ENCODE results near the gene MEIS3.
"Not testable (repeated sequence)": the region's sequence is repeated elsewhere in the genome, so short reads cannot be mapped to it uniquely, and the experiment has no call there.

MEIS3 gene

DNA sequence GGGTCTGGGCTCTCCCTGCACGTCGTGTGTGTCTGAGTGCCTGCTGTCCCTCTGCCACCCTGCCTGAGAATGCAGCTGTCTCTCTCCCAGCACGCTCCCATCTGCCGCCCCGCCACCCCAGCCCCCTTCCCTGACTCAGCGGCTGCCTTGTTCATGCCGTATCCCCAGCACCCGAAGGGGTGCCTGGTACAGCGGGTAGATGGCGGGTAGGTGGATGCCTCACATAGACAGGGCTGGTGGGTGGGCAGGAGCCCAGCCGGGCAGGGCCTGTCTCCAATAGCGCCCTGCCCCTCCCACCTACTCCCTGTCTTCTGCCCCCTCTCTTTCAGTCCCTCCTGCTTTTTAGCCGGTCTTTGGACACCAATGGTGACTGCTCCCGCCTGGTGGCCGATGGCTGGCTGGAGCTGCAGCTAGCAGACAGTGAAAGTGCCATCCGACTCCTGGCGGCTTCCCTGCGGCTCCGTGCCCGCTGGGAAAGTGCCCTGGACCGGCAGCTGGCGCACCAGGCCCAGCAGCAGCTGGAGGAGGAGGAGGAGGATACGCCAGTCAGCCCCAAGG is 39.9 kb downstream of the MEIS3 start:
- peaks cover 19% of the 10 kb centered on the region for H3K36me3 Mint-ChIP-seq

DNA sequence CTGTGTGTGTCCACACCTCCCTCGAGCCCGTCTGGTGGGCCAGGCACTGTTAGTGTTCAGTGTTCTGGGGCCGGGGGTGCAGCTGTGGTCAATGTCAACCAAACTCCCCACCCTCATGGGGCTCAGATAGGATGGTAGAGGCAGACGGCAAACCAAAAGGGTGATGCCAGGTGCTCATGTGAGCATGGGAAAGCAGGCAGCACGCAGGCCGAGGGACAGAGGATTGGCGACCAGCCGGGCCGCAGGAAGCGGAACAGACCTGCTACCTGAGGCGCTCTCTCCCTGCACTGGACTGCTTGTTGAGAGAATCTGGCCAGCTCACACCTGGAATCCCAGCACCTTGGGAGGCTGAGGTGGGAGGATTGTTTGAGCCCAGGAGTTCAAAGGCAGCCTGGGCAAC is 41.1 kb downstream of the MEIS3 start:
- Mint-ChIP-seq H3K4me3 (no peak overlapping the region), H3K27me3 (no peaks in the 10 kb centered on the region), H3K27ac (no peak overlapping the region), H3K36me3 (peaks cover 19% of the 10 kb centered on the region), H3K9me3 (no peaks in the 10 kb centered on the region), H3K4me1 (peaks cover 24% of the 10 kb centered on the region)
- no peak for DNase-seq
- CTCF ChIA-PET: interaction anchor here (1.0 kb wide), 1 partner anchor 13 kb away, joined by 3 read pairs; no protein-coding TSS in a partner anchor

More for the DNA sequence above, 39.9 kb downstream of the MEIS3 start:
- no peak overlapping the region for H3K4me3 Mint-ChIP-seq
- no peaks in the 10 kb centered on the region for H3K27me3 Mint-ChIP-seq
- CTCF ChIA-PET: interaction anchor here (1.3 kb wide), 1 partner anchor 49 kb away, joined by 3 read pairs; no protein-coding TSS in a partner anchor
- no peak for DNase-seq
- no peaks in the 10 kb centered on the region for H3K9me3 Mint-ChIP-seq
- no peak overlapping the region for H3K27ac Mint-ChIP-seq
- peaks cover 28% of the 10 kb centered on the region for H3K4me1 Mint-ChIP-seq

DNA sequence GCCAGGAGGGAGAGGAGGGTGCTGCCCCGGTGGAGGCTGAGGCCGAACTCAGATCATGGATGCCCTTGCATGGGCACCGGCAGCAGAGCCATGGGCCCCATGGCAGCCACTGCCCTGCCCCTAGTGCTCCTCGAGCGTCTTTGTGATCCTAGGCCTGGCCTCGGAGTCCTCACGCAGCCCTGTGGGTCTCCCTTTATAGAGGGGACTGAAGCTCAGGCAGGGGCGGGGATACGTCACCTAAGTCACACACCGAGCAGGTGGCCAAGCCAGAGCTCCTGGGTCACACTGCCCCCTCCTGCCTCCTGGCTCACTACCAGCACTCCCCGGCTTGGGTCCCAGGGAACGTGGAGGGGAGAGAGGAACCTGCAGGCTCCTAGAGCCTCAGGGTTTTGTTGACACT is 41.5 kb downstream of the MEIS3 start:
- Mint-ChIP-seq H3K27me3 (no peaks in the 10 kb centered on the region), H3K4me1 (peaks cover 21% of the 10 kb centered on the region), H3K9me3 (no peaks in the 10 kb centered on the region), H3K27ac (no peak overlapping the region), H3K36me3 (peaks cover 19% of the 10 kb centered on the region), H3K4me3 (no peak overlapping the region)
- no peak for DNase-seq
- CTCF ChIA-PET: interaction anchor here (1.0 kb wide), 1 partner anchor 13 kb away, joined by 3 read pairs; no protein-coding TSS in a partner anchor

DNA sequence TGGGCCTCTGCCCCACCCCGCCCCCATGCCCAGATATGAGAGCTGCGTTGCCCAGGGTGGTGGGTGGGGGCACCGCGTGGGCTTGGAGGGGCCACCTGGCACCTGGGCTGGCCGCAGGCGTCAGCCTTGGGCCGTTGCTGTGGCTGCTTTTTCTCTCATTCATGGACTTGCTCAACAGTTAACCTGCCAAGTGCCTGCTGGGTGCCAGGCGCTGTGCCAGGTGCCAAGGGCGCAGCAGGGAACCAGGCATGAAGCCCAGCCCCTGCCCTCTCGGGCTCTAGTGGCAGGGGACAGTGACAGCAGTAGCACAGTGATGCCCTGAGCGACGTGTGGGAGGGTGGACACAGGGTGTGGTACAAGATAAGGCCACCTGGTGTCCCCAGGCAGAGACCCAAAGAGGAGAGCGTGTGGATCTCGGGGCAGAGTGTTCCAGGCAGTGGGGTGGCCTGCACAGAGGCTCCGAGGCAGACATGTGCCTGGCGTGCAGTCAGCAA is 42.1 kb downstream of the MEIS3 start:
- no peak overlapping the region for H3K4me3 Mint-ChIP-seq
- H3K36me3 Mint-ChIP-seq: peaks cover 19% of the 10 kb centered on the region
- no peaks in the 10 kb centered on the region for H3K27me3 Mint-ChIP-seq
- CTCF ChIA-PET: interaction anchor here (1.0 kb wide), 1 partner anchor 14 kb away, joined by 3 read pairs; no protein-coding TSS in a partner anchor
- H3K4me1 Mint-ChIP-seq: peaks cover 20% of the 10 kb centered on the region
- H3K9me3 Mint-ChIP-seq: no peaks in the 10 kb centered on the region
- no peak overlapping the region for H3K27ac Mint-ChIP-seq
- no peak for DNase-seq

DNA sequence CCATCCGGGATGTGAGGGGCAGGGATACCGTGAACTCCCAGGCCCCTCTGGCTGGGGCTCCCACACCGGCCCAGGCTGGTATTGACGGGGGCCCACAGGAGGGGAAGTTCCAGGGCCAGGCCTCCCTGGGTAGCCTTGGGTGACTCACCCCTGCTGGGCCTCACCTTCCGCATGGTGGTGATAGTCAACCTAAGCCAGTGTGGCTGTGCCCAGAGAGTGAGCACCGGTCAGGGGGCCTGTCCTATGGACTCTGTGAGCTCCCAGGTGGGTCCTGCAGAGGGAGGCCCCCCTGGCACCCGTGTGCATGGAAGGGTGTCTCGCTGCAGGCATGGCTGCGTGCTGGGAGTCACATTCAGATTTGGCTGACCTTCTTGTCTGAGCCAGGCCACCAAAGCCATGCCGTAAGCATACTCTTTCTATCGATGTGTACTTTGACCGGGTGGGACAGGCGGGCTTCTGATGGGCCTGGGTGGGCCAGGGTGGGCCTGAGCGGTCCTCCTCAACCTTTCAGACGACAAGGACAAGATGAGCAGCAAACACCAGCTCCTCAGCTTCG is 42.7 kb downstream of the MEIS3 start:
- CTCF ChIA-PET: no interaction called here
- no peak for DNase-seq
- peaks cover 17% of the 10 kb centered on the region for H3K36me3 Mint-ChIP-seq

DNA sequence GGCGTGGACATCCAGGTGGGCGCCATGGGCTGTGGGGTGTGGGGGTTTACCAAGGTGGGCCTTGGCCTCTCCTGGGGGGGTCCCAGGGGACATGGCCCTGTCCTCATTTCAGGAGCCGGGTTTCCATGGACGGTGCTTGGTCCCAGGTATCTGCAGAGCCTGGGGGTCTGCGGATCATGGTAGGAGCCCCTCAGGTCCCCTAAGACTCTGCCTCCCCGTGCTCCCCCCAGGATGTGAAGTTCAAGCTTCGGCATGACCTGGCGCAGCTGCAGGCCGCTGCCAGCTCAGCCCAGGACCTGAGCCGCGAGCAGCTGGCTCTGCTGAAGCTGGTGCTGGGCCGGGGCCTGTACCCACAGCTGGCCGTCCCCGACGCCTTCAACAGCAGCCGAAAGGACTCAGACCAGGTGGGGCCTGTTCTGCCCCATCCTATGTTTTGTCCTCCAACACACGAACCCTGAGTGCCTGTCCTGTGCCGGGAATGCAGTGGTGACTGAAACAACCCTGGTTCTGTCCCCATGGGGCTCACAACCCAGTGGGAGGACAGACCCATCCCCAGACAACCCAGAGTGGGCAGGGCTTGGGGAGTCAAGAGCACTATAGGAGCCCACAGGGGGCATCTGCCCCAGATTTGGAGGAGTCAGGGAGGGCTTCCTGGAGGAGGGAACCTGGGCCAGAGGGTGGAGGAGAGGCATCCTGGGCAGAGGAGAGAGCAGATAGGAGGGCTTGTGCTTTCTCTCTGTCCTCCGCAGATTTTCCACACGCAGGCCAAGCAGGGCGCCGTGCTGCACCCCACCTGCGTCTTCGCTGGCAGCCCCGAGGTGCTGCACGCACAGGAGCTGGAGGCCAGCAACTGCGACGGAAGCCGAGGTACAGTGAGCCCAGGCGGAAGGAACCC is 43.4 kb downstream of the MEIS3 start:
- peaks cover 12% of the 10 kb centered on the region for H3K36me3 Mint-ChIP-seq
- H3K27me3 Mint-ChIP-seq: no peaks in the 10 kb centered on the region
- H3K9me3 Mint-ChIP-seq: no peaks in the 10 kb centered on the region
- no peak overlapping the region for H3K27ac Mint-ChIP-seq
- H3K4me1 Mint-ChIP-seq: peaks cover 8% of the 10 kb centered on the region
- CTCF ChIA-PET: no interaction called here
- DNase-seq: no peak
- no peak overlapping the region for H3K4me3 Mint-ChIP-seq

More for the DNA sequence above, 42.7 kb downstream of the MEIS3 start:
- no peaks in the 10 kb centered on the region for H3K27me3 Mint-ChIP-seq
- no peak overlapping the region for H3K27ac Mint-ChIP-seq
- H3K4me3 Mint-ChIP-seq: no peak overlapping the region
- peaks cover 14% of the 10 kb centered on the region for H3K4me1 Mint-ChIP-seq
- H3K9me3 Mint-ChIP-seq: no peaks in the 10 kb centered on the region

DNA sequence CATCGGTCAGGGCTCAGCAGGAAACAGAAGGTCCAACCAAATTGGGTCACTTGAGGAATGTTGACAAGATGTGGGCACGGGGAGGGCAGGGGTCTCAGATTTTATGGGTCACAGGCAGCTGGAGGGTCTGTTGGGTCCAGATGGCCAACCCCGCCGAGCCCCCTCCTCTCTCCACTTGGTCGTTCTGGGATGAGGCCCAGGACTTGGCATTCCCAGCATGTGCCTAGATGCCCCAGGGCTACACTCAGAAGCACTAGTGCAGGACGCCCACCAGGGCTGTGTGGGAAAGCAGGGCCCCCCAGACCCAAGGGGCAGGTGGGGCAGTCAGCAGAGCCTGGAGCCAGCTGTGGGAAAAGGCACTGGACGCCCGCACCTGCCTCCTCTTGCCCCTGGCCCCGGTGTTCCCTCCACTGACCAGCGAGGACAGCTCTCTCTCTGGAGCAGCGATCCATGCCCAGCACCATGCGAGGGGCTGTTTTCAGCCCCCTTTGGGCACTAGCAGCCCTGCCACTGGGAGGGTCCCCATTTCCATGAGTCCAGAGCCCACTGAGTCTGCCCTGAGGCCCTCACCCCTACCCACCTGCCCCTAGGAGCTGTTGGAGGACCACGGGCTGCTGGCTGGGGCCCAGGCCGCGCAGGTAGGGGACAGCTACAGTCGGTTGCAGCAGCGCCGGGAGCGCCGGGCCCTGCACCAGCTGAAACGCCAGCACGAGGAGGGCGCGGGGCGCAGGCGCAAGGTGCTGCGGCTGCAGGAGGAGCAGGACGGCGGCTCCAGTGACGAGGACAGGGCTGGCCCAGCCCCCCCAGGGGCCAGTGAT is 44.2 kb downstream of the MEIS3 start:
- CTCF ChIA-PET: interaction anchor here (1.8 kb wide), 1 partner anchor 16 kb away, joined by 6 read pairs; no protein-coding TSS in a partner anchor
- Mint-ChIP-seq H3K27ac (no peak overlapping the region), H3K4me3 (no peak overlapping the region), H3K4me1 (peaks cover 2% of the 10 kb centered on the region), H3K9me3 (no peaks in the 10 kb centered on the region), H3K36me3 (peaks cover 5% of the 10 kb centered on the region), H3K27me3 (no peaks in the 10 kb centered on the region)
- DNase-seq: no peak

DNA sequence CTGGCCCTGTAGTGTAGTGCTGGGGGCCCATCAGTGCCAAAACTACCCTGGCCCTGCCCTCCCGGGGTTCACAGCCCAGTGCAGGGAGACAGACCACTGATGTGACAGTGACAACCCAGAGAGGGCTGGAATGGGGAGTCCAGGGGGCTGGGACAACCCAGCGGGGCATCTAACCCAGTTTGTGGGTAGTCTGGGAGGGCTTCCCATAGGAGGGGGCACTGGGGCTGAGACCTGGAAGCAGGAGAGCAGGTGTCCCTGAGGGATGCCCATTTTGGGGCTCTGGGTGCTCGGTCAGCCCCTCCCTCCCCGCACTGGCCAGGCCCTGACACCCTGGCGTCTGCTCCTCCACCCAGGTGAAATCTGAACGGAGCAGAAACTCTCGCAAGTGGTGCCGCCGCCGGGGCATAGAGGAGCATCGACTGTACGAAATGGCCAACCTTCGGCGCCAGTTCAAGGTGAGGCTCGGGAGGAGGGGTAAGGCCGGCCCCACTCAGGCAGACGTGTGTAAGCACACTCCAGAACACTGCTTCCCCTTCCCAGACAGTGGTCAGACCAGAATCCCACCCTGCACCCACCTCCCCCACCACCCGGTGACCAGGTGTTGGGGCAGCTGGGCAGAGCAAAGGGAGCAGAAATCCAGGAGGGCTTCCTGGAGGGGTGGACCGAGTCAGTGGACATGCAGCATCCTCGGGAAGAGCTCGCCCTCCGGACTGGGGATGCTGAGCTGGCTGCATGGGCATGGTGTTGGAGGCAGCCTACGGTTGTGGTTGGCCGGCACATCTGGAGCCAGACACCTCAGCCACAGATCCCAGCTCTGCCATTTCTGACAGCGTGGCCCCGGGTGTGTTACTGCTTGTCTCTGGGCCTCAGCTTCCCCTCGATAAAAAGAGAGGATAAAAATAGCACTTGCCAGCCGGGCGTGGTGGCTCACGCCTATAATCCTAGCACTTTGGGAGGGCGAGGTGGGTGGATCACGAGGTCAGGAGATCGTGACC is 45.8 kb downstream of the MEIS3 start:
- Mint-ChIP-seq H3K4me3 (no peak overlapping the region), H3K36me3 (peaks cover 10% of the 10 kb centered on the region)

DNA sequence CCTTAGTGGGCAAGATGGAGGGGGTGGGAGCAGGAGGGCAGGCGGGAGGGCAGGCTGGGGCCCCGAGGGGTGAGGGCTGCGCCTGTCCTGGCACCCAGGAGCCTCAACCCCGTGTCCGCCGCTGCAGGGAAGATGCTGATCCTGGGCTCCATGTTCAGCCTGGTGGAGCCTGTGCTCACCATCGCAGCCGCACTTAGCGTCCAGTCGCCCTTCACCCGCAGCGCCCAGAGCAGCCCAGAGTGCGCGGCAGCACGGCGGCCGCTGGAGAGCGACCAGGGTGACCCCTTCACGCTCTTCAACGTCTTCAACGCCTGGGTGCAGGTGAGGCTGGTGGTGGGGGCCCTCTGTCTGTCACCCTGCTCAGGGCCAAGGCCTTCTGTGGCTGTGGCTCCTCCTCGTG is 46.7 kb downstream of the MEIS3 start:
- no peak overlapping the region for H3K4me3 Mint-ChIP-seq
- H3K4me1 Mint-ChIP-seq: no peaks in the 10 kb centered on the region
- no peaks in the 10 kb centered on the region for H3K27me3 Mint-ChIP-seq
- no peaks in the 10 kb centered on the region for H3K9me3 Mint-ChIP-seq
- CTCF ChIA-PET: no interaction called here
- H3K27ac Mint-ChIP-seq: no peak overlapping the region
- H3K36me3 Mint-ChIP-seq: peaks cover 9% of the 10 kb centered on the region
- DNase-seq: no peak

More for the DNA sequence above, 45.8 kb downstream of the MEIS3 start:
- no peaks in the 10 kb centered on the region for H3K9me3 Mint-ChIP-seq
- CTCF ChIA-PET: interaction anchor here (0.9 to 1.8 kb wide), 2 partner anchors 17 to 298 kb away, joined by 4 to 6 read pairs; no protein-coding TSS in a partner anchor
- H3K27me3 Mint-ChIP-seq: no peaks in the 10 kb centered on the region
- no peak overlapping the region for H3K27ac Mint-ChIP-seq
- DNase-seq: no peak
- no peaks in the 10 kb centered on the region for H3K4me1 Mint-ChIP-seq

DNA sequence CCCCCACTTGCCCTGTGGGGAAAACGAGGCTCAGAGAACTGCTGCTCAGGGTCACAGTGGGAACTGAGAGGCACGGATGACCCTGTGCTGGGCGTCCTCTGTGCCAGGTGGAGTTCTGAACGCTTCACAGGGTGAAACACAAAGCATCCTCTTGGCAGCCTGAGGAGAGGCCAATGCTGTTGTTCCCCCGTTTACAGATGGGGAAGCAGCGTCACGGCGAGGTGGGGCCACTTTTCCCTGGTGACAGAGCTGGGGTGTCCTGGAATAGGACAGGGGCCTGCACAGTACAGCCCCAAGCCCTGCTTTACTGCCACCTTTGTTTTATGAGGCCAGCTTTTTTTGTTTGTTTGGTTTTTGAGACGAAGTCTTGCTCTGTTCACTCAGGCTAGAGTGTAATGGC is 48.1 kb downstream of the MEIS3 start:
- peaks cover 15% of the 10 kb centered on the region for H3K36me3 Mint-ChIP-seq
- CTCF ChIA-PET: no interaction called here
- no peak overlapping the region for H3K4me3 Mint-ChIP-seq
- DNase-seq: no peak
- H3K4me1 Mint-ChIP-seq: no peaks in the 10 kb centered on the region
- no peak overlapping the region for H3K27ac Mint-ChIP-seq
- H3K9me3 Mint-ChIP-seq: no peaks in the 10 kb centered on the region
- H3K27me3 Mint-ChIP-seq: no peaks in the 10 kb centered on the region

DNA sequence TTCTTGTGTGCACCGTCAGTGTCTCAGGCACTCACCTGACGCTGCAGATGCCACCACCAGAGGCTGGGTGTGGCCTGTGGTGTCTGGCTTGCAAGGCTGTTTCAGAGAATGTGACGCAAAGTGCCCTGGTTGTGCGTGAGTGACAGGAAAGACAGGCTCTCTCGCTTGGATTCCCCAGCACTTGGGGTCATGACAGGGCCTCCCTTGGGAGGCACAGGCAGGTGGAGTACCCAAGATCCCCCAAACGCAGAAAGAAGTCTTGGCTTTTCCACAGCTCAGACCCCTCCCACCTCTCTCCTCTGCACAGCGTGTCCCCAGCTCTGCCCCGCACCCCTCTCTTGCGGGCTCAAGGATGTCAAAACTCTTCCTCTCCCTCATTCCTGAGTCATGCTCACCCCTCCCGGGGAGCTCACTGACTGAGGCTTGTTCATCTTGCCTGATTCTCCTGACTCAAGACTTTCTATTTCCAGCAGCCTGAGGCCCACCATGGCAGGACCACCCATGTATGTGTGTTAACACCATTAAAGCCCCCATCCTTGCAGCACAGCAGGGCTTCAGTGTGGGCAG is 49.2 kb downstream of the MEIS3 start:
- no peak for DNase-seq
- no peaks in the 10 kb centered on the region for H3K4me1 Mint-ChIP-seq
- peaks cover 15% of the 10 kb centered on the region for H3K36me3 Mint-ChIP-seq
- no peak overlapping the region for H3K27ac Mint-ChIP-seq
- no peaks in the 10 kb centered on the region for H3K9me3 Mint-ChIP-seq
- no peak overlapping the region for H3K4me3 Mint-ChIP-seq
- CTCF ChIA-PET: no interaction called here
- no peaks in the 10 kb centered on the region for H3K27me3 Mint-ChIP-seq

DNA sequence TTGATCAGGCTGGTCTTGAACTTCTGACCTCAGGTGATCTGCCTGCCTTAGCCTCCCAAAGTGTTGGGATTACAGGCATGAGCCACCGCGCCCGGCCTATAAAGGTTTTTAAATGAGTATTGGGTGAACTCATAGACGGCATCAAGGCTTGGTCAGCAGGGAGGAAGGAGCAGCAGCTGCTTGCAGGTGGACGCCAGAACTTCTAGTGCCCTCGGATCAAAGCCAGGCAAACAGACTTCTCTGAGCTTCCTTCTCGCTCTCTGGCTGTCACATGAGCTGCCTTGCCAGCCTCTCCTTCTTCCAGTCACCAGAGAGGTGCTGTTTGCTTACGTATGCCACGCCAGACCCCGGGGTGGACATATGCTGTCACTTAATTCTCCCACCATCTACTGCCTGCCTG is 53.9 kb downstream of the MEIS3 start:
- not testable (repeated sequence) for H3K4me3 Mint-ChIP-seq, H3K27ac Mint-ChIP-seq, DNase-seq, H3K9me3 Mint-ChIP-seq, H3K27me3 Mint-ChIP-seq, H3K4me1 Mint-ChIP-seq
- CTCF ChIA-PET: interaction anchor here (1.5 kb wide), 1 partner anchor 26 kb away, joined by 5 read pairs; no protein-coding TSS in a partner anchor
- peaks cover 33% of the 10 kb centered on the region for H3K36me3 Mint-ChIP-seq

Measured in activated naive CD4-positive, alpha-beta T cell treated with anti-CD3 and anti-CD28 coated beads, Interleukin-2, amount 10 ng/mL, durations not matched to agents 7 days and 5 days (primary cell).